ENCODE results near the gene PECR. TPM values are rescaled to one million over a fixed set of nuclear protein-coding genes. Genes with fewer than 3 reads are reported as not detected.
A peak's percentile ranks its signal among the peaks of the same experiment; 100 is the strongest.

PECR gene
- total and polyA plus RNA-seq, 2 of the 4 experiments (the other 2 are of a cell fraction), result 11.4 to 17.7 TPM

- Histone ChIP-seq H3K56ac (ENCODE audit: extremely low read depth, insufficient read depth, low read length) (no peak overlapping the region), H3K9ac (ENCODE audit: low read depth, low read length) (no peak overlapping the region), H3K14ac (replicated peaks; ENCODE audit: low read depth, low read length) (no peak overlapping the region), H2BK120ac (ENCODE audit: low read depth, low read length) (no peak overlapping the region), H2BK15ac (ENCODE audit: low read depth, low read length) (no peak overlapping the region), H3K4ac (ENCODE audit: low read depth, low read length) (no peak overlapping the region), H4K20me1 (ENCODE audit: insufficient read depth, low read length) (peaks cover 13% of the 10 kb centered on the region), H3K18ac (ENCODE audit: low read depth, low read length) (no peak overlapping the region), H3K9me1 (ENCODE audit: insufficient read depth, low read length) (peaks cover 3% of the 10 kb centered on the region; the same call in 1 of the 2 replicates), H3K79me1 (ENCODE audit: low read depth in 1 of 2, low read length in 2 of 2) (peaks cover 23 to 54% of the 10 kb centered on the region in 2 experiments), H3K27me3 (ENCODE audit: control insufficient read depth, insufficient read depth, low read length) (no peaks in the 10 kb centered on the region), H2BK20ac (ENCODE audit: low read depth, low read length) (no peak overlapping the region), H3K23ac (ENCODE audit: low read depth, low read length) (no peak overlapping the region), H4K5ac (ENCODE audit: low read depth, low read length) (no peak overlapping the region), H3K4me3 (ENCODE audit: insufficient read depth, low read depth, low read length) (no peak overlapping the region), H3K27ac (ENCODE audit: insufficient read depth, low read length) (peak overlapping the region; percentile 2; the same call in 1 of the 2 replicates), H2BK5ac (ENCODE audit: low read depth, low read length, poor library complexity, severe bottlenecking) (no peak overlapping the region), H2AK9ac (replicated peaks; ENCODE audit: low read depth, low read length, poor library complexity) (no peak overlapping the region), H3K9me3 (ENCODE audit: control insufficient read depth, insufficient read depth, low read length) (no peaks in the 10 kb centered on the region), H2AK5ac (ENCODE audit: low read depth, low read length) (peak overlapping the region; percentile 56; the same call in 1 of the 2 replicates), H3K4me1 (ENCODE audit: control insufficient read depth, insufficient read depth, low read length) (peaks cover 14% of the 10 kb centered on the region), H4K91ac (ENCODE audit: insufficient read depth, low read depth, low read length) (no peak overlapping the region), H3K36me3 (ENCODE audit: control insufficient read depth, insufficient read depth, low read length) (peaks cover 33% of the 10 kb centered on the region), H3K4me2 (ENCODE audit: low read depth, low read length) (0 out of 2 replicates have a peak overlapping the region, but pooled peaks have one; percentile 3), H4K8ac (ENCODE audit: low read depth in 2 of 2, low read length in 2 of 2) (peak overlapping the region in 1 of 2 experiments; percentile 53; a peak in 2 of 4 replicates), H2AFZ (replicated peaks; ENCODE audit: low read length, poor library complexity) (no peak overlapping the region)
- ATAC-seq (ENCODE audit: low read depth) (peak; percentile 5), DNase-seq (no peak)
- BruUV-seq (replicated peaks), result no TSS peak
- dilution Hi-C loops (cut with HindIII; ENCODE audit: low sequenced_read_pairs, unreplicated experiment), result no loop called here
- 20% methylated on average over 1 of the region's 4 CpGs; no CpG with 5 or more reads in 1 of the 2 experiments for WGBS, 2 experiments (ENCODE audit: extremely low coverage in 2 of 2, insufficient read length in 1 of 2)
- intact Hi-C loops (cut with micrococcal nuclease), result no loop called here
- ChIA-PET CTCF (interaction anchor here (0.6 to 1.6 kb wide), 4 partner anchors 12 to 39 kb away, joined by 3 to 4 read pairs (median 4); no protein-coding TSS in a partner anchor), POLR2A (ENCODE audit: unreplicated experiment) (no interaction called here)
- in situ Hi-C loops (cut with MboI; ENCODE audit: low sequenced_read_pairs), result no loop called here
- TF ChIP-seq MAZ (IDR thresholded peaks at IDR 0.05; ENCODE audit: borderline replicate concordance, low read depth, low read length) (no peak), RAD21 (IDR thresholded peaks at IDR 0.05; ENCODE audit: low read length) (no peak), CHD1 (IDR thresholded peaks at IDR 0.05; ENCODE audit: low read depth, low read length) (no peak), POLR2A (IDR thresholded peaks at IDR 0.05; ENCODE audit: low read depth, low read length) (no peak), NFE2L2 (IDR thresholded peaks at IDR 0.05; ENCODE audit: low read depth, low read length) (no peak), SMC3 (IDR thresholded peaks at IDR 0.05; ENCODE audit: low read depth, low read length) (no peak), MXI1 (IDR thresholded peaks at IDR 0.05; ENCODE audit: borderline replicate concordance, low read depth, low read length) (no peak), RCOR1 (IDR thresholded peaks at IDR 0.05; ENCODE audit: insufficient replicate concordance, low read length) (no peak)
These were observed 32.7 kb upstream of the PECR start for GRCh38 chr2:216114382-216114713.

Measured in IMR-90 (cell line).